Germinal center (tissue), 1 donor: ENCODE data around the gene ARHGAP32.
"Not testable (repeated sequence)": the region's sequence is repeated elsewhere in the genome, so short reads cannot be mapped to it uniquely, and the experiment has no call there.

Experiments used
- DNase-seq: peaks from one replicate; pipeline ENCODE4 v3.0.0; 2012; ENCODE audit warnings: mixed read lengths, low spot score

The ARHGAP32 gene

DNA sequence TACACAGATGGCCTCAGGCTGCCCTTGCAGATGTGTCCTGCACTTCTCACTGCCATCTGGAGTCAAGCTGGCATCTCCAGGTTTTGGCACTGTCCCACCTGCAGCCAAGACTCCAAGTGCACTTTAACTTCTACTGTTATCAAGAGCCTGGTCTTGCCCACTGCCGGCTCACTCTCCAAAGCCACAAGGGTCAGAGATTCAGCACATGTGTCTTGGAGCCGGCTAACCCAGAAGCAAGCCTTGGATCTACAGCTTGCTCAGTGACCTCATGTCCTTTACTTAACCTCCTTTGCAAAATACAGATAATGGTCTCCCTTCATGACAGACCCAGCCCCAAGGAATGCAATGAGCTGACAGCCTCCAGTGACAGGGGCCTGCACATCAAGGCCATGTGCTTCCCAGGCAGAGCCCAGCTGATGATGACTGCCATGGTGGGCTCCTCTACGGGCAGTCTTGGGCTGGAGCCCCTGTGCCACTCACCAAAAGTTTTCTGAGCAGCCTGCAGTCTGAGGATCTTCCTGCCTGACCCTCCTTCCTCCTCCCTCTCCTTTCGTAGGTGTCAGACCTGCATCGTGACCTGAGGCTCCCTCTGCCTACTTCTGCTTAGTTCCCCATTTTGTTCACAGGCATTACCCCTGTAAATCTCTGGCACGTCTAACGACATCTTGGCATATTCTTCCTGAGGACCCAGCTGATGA is 258.5 kb downstream of the ARHGAP32 start:
- no peak for DNase-seq

DNA sequence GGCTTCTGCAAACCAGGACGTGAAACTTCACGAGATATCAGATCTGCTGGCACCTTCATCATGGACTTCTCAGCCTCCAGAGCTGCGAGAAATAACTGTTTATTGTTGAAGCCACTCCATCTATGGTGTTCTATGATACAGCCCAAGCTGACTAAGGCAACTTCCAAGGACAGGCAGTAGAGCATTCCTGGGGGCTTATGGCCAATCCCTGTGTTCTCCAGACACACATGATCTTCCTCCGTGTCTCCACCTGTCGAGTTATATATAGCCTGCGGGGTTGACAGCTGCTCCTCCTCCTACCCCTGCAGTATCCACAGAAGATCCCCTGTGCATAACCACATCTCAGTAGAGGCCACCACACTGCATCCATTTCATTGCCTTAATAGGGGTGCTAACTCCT is 260.5 kb downstream of the ARHGAP32 start:
- DNase-seq, result no peak

DNA sequence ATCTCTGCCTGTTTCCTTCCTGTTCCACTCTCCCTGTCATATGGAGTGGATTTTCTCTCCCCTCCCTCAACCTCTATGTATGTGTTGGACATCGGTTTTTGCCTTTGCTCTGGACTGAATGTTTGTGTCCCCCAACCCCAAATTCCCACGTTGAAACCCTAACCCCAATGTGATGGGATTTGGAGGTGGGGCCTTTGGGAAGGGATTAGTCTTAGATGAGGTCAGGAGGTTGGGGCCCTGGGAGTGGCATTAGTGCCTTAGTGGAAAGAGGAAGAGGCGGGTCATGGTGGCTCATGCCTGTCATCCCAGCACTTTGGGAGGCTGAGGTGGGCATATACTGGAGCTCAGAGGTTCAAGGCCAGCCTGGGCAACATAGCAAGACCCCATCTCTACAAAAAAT is 261.1 kb downstream of the ARHGAP32 start:
- no peak for DNase-seq

DNA sequence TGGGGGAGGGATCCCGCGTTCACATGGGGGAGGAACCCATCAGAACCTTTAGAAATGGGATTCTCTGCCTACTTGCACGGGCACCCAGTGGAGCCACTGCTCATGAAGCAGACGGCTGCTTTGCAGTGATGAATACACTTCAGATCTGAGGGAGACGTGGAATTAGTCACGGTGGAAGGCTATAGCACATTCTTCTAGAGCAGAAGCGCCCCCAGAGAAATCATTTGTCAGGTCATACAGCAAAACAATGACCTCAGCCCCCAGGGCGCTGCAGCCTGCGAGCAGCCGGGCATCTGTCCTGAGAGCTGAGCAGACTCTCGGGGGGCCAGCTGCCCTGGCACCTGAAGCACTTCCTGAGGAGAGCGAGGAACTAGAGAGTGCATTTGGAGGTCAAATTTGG is 262.1 kb downstream of the ARHGAP32 start:
- no peak for DNase-seq

DNA sequence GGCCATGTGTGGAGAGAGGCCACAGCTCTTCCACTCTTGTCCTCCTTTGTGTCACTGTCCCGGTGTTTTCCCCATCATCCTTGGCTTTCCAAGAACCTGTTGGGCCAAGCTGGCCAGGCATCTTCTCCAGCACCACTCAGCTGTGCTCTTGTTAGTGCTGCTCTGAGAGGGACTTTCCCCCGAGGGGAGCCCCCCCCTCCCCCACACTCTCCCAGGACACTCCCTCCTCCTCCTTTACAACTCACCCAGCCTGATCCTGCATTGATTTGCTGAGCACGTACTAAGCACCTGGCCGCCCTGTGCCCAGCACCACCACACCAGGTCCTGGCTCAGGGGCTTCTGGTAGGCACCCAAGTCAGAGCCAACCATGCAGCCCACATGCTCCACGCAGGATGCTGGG is 262.7 kb downstream of the ARHGAP32 start:
- no peak for DNase-seq

DNA sequence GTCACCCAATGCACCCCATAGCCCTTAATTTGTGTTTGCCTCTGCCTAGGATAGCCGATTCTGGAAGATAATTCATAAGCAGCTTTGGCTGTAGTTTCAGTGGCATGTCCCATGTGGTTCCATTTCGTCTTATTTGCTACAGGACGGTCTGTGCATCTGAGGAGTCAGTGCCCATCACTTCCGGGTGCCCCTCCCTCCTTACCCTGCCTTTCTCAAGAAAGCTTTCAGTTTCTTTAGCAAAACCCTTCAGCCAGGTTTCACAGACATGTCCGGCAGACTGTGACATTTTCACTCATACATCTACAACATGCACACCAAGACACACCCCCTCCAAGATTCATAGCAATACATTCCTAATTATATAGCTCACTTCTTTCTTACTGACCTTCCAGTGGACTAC is 263.7 kb downstream of the ARHGAP32 start:
- DNase-seq, result no peak

DNA sequence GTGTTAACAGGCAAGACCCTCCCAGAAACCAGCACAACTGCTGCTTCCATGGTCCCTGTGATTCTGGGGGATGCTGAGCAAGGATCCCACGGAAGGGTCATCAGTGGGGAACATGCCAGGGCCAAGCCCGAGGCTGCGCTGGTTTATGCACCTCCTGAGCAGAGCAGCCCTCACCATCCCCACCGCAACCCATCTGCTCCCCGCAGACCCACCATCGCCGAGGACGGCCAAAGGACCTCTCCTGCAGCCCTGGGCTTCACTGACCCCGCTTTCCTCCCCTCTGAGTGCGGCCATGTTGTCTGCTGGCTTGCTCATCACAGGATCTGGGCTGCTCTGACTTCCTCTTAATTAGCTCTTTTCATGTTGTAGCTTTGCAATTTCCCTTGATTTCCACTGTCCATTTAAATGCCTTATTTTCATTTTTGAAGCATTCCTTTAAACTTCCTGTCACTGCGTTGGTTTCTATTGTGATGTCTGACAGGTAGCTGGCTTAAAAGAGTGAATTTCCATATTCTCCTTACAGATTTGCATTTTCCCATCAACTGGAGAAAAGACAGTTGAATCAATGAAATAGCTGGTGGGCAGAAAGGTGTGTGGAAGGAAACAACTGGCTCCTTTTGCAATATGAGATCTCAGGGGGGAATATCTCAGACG is 264.3 kb downstream of the ARHGAP32 start:
- DNase-seq, result no peak

DNA sequence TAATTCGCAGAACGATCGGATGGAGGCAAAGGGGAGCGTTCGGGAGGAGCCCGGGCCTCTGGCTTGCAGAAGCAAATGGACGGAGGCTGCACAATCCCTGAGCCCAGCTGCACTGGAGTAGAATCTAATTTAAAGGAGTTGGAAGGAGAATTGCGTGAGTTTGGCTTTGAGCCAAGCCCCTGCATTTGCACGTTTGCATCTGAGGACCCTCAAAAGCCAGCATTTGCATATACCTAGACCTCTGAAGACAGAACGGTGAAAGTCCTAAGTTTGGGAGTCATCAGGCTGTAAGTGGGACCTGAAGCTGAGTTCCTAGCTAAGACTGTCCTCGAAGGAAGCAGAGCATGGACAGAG is 265.0 kb downstream of the ARHGAP32 start:
- DNase-seq, result no peak

DNA sequence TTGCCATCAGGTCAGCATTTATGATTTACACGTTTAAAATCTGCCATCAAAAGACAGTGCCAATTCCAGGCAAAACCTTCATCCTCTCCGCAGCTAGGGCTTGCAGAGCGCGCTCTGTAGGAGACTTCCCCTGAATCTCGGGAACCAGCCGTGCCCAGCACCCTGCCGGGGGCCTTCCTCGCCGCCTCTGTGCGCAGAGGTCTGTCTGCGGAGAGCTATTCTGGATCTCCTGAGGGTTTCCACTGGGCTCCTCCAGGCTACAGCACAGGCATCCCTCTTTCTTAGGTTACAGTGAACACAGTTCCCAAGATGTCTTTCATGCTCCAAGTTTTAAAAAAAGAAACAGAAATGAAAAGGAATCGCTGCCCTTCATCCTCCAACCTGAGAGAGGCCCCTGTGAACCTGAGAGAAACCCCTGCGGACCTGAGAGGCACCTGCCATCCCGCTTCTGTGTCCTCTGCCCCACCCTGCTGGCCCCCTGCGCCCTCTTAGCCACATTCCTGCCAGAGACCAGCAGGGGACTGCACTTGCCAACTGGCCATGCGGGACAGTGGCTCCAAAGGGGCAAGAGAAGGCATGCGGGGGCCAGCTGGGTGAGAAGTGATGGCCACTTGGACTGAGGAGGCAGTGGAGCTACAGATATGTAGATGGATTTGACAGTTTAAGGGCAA is 265.6 kb downstream of the ARHGAP32 start:
- no peak for DNase-seq

DNA sequence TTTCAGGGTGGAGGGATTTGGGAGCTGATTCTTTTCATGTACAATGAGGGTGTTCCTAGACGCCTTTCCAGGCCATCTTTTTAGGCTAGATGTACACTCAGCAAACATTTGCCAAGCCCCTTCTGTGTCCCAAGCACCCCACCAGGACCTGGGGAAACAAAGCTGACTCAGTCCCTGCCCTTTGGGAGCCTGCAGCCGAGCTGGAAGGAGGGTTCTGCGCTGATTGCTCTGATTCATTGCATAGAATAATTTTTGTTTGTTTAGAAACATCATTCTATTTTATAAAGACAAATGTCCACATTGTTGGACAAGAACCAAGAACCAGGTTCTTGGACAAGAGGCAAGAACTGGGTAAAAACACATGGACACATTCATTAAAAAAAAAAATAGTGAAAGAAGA is 266.1 kb downstream of the ARHGAP32 start:
- DNase-seq, result no peak

DNA sequence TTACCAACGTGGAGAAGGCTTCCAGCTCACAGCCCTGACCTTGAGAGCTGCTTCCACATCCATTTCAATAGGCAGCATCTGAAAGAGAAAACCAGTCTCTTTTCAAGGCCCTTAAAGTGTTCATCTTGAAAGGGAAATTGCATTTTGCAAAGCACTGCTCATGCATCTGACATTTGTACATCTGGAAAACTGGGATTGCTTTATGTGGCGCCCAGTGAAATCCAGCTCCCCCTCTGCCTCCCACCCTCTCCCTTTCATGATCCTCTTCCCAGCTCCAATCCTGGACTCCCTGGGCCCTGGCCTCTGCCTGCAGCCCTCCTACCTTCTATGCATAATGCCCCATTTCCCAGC is 266.9 kb downstream of the ARHGAP32 start:
- no peak for DNase-seq

DNA sequence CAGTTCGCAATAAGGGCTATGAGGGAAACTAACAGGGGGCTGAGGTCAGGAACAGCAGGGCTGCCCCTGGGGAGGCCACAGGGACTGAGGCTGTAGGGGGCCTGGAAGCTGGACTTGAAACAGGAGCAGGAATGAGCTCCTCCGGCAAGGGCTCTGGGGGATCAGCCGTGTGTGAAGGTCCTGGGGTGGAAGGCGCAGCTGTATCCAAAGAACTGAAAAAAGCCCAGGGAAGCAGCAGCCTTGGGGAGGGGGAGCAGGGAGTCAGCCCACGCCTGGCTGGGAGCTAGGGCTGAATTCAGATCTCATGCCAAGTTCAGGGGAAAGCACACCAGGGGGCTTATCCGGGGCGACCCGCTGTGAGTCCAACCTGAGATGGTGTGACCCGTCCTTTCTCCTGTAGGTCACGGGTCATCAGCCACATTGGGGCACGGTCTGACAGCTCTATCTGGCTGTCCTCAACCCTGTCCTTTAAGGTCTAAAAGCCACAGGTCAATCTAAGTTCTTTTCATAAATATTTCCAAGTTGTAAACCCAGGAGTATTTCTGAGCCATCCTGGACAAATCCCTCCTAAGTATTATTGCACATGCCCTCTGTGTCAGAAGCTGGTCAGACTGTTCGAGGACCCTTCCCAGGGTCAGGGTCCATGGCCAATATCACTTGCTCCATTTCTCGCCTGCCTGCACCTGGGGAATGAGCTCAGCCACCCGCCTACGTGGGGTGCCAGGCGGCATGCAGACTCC is 267.4 kb downstream of the ARHGAP32 start:
- DNase-seq, result no peak

DNA sequence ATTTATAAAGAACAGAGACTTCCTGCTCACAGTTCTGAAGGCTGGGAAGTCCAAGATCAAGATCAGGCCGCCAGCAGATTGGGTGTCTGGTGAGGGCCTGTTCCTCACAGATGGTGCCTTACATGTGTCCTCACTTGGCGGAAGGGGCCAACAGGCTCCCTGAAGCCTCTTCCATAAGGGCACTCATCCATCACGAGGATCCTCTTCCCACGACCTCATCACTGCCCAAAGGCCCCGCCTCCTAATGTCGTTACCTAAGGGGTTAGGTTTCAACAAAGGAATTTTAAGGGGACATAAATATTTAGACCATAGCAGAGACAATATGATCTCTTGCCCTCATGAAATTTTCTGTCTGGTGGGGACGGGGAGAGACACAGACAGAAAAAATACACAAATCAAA is 268.0 kb downstream of the ARHGAP32 start:
- no peak for DNase-seq

DNA sequence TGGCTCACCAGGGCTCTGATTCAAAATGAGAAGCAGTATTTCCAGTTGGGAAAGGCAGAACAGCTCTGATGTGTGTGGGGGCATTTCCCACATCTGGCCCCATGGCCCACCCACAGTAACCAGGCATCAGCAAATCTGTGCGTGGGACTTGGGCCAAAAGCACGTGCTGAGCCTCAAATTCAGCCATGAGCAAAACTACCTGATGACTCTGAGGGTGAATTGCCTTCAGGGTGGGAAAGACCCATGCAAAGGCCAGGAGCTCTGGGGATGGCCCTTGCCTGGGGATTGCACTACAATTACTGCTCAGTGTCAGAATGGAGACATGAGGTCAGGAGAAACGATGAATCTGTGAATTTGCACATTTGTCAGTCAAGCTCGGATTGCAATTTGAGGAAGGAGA is 270.3 kb downstream of the ARHGAP32 start:
- no peak for DNase-seq

DNA sequence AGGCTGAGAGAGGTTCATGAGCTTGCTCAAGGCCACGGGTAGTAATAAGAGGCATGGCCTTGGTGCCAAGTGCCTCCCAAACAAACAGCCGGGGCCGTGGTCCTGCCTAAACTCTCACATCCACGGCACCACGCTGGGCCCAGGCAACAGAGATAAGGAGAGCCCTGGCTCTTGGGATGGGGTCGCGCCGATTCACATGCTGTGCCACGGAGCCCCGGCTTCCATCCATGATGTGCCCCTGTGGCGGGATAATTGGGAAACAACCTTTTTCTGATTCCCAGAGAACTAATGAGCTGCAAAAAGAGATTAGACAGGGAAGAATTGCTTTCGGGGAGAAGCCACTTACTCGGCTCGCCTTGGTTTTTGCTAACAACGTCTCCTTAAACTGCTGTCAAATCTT is 271.5 kb downstream of the ARHGAP32 start:
- no peak for DNase-seq

DNA sequence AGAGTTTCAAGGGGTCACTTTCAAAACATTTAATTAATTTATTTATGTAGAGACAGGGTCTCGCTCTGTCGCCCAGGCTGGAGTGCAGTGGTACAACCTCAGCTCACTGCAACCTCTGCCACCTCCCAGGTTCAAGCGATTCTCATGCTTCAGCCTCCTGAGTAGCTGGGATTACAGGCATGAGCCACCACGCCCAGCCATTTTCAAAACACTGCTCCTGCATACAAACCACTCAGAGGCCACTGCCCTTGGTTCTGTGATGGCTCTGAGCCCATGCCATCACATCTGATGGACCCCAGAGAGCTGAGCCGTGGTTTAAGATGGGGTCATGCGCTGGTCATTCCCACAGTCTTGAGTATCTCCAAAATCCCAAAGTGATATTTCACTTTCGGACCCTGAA is 272.5 kb downstream of the ARHGAP32 start:
- DNase-seq, result not testable (repeated sequence)

DNA sequence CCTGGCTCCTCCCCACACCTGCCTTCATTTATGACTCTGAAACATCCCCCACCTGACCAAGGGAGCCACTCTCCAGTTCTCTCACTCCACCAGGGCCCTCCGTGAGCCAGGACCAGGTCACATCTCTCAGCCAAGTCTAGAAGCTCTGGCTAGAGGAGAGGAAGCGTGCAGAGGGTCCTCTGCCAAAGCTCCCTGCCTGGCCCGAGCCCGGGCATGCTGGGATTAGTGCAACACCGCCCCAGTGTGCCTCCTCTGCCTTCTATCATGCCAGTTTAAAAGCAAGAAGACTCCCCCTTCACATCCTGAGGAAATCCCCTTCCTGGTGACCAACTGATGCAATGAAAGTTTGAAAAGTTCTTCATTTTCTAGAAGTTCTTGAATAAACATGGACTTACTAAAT is 272.9 kb downstream of the ARHGAP32 start:
- no peak for DNase-seq

DNA sequence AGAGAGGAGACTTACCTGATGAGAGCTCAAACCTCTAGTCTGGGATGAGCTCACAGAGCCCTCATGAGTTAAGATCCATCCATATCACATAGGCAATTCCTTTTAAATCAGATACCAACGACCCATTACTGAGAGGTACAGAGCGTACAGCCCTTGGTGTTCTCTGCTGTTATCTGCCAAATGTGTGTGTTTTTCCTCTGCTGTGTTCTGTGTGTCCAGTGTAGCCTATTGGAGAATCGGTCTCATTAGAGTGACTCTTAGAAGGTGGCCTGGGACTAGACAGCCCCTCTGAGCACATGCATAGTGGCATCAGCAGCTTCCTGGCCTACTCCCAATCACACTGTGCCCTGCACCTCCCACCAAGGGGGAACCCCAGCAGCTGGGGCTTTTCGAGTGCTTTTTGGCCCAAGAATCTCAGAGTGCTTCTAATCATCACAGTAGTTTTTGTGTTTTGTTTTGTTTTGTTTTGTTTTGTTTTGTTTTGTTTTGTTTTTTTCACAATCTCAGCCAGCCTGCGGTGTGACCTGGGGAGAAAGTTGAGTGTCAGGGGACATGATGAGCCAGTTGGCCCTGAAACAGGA is 274.9 kb downstream of the ARHGAP32 start:
- DNase-seq, result no peak

DNA sequence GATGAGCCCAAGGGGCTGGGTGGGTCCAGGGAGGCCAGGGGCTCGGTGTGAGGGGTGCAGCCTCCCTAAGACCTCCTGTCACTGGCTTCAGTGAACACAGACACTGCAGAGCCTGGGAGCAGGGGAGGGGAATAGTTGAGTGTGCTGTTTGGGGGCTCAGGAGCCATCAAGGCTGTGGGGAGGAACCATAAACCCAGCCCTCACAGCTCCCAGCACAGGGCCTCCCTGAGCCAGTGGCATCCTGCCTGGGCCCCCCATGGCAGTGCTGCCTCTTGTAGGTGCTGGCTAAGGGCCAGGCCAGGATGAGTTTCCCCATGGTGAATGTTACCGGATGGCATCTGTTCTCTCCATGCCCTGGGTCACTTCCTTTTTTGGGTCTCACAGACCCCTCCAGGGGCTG is 275.4 kb downstream of the ARHGAP32 start:
- DNase-seq, result no peak

DNA sequence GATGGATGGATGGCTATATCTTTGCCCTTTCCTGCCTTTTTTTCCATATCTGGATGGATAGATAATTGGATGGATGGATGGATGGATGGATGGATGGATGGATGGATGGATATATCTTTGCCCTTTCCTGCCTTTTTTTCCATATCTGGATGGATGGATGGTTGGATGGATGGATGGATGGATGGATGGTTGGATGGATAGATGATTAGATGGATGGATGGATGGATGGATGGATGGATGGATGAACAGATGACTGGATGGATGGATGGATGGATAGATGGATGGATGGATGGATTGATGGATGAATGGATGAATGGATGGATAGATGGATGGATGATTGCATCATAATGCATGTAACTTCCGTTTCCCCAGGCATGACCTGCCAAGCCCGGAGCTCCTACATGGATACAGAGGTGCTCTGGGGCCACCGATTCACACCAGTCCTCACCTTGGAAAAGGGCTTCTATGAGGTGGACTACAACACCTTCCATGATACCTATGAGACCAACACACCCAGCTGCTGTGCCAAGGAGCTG is 276.0 kb downstream of the ARHGAP32 start:
- DNase-seq, result no peak

DNA sequence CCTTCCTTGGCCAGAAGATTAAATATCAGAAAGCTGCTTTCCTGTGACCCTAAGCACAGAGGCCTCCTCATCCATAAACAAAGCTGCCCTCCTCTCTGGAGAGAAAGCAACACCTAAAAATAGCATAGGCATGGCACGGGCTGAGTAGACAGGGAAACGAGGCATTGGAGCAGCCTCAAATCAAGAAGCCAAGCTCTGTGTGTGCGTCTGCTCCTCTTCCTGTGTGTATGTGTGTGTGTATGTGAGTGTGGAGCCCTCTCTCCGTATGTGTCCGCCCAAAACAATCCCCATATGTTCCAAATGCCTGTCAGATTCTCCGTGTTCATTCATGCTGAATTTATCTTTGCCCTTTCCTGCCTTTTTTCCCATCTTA is 277.0 kb downstream of the ARHGAP32 start:
- DNase-seq, result no peak
